ENCODE measurements around the gene DNAJC1.

The DNAJC1 gene

GRCh38 chr10:21925851-21926250 is 77.7 kb downstream of the DNAJC1 start:
- DNase-seq = no peak
- no peak overlapping the region for H3K4me2 ChIP-seq (ENCODE audit: low read depth, low read length)

GRCh38 chr10:21924511-21924910 is 79.0 kb downstream of the DNAJC1 start:
- Histone ChIP-seq H3F3A (ENCODE audit: insufficient read depth, low read length) (no peaks in the 10 kb centered on the region), H3K9me3 (replicated peaks; ENCODE audit: insufficient read depth, low read length) (no peaks in the 10 kb centered on the region), H3K27me3 (replicated peaks; ENCODE audit: insufficient read depth, low read length) (no peaks in the 10 kb centered on the region; the same call in 1 of the 2 replicates), H2AFZ (ENCODE audit: low read length) (no peak overlapping the region), H3K9me2 (replicated peaks; ENCODE audit: insufficient read depth, low read length) (no peaks in the 10 kb centered on the region), H4K20me1 (ENCODE audit: insufficient read depth, low read length) (no peaks in the 10 kb centered on the region; the same call in 1 of the 2 replicates), H3K9ac (ENCODE audit: low read length) (no peak overlapping the region), H3K4me2 (ENCODE audit: low read depth, low read length) (no peak overlapping the region), H3K4me3 (ENCODE audit: low read length) (no peak overlapping the region), H3K4me1 (ENCODE audit: low read length) (no peaks in the 10 kb centered on the region), H3K79me2 (ENCODE audit: low read length) (peaks cover 52% of the 10 kb centered on the region), H3K27ac (ENCODE audit: low read length) (no peak overlapping the region), H3K36me3 (replicated peaks; ENCODE audit: insufficient read depth, low read length) (no peaks in the 10 kb centered on the region)
- TF ChIP-seq EZH2 (optimal IDR thresholded peaks at IDR 0.05; ENCODE audit: low read depth, low read length) (no peak), CTCF (IDR thresholded peaks at IDR 0.05; ENCODE audit: low read length) (no peak), EZH2phosphoT487 (IDR thresholded peaks at IDR 0.05; ENCODE audit: low read length) (no peak)
- DNase-seq = no peak

More at GRCh38 chr10:21925851-21926250, 77.7 kb downstream of the DNAJC1 start:
- no peak overlapping the region for H3K27ac ChIP-seq (ENCODE audit: low read length)
- no peaks in the 10 kb centered on the region for H3K36me3 ChIP-seq (replicated peaks; ENCODE audit: insufficient read depth, low read length)
- H3K79me2 ChIP-seq (ENCODE audit: low read length) = peaks cover 66% of the 10 kb centered on the region
- H4K20me1 ChIP-seq (ENCODE audit: insufficient read depth, low read length) = no peaks in the 10 kb centered on the region; the same call in 1 of the 2 replicates
- no peak overlapping the region for H2AFZ ChIP-seq (ENCODE audit: low read length)
- no peaks in the 10 kb centered on the region for H3F3A ChIP-seq (ENCODE audit: insufficient read depth, low read length)
- H3K9me3 ChIP-seq (replicated peaks; ENCODE audit: insufficient read depth, low read length) = no peaks in the 10 kb centered on the region
- H3K9me2 ChIP-seq (replicated peaks; ENCODE audit: insufficient read depth, low read length) = no peaks in the 10 kb centered on the region
- H3K4me1 ChIP-seq (ENCODE audit: low read length) = no peaks in the 10 kb centered on the region
- H3K4me3 ChIP-seq (ENCODE audit: low read length) = no peak overlapping the region
- H3K9ac ChIP-seq (ENCODE audit: low read length) = no peak overlapping the region
- H3K27me3 ChIP-seq (replicated peaks; ENCODE audit: insufficient read depth, low read length) = no peaks in the 10 kb centered on the region; the same call in 1 of the 2 replicates
- TF ChIP-seq EZH2 (optimal IDR thresholded peaks at IDR 0.05; ENCODE audit: low read depth, low read length) (no peak), CTCF (IDR thresholded peaks at IDR 0.05; ENCODE audit: low read length) (no peak), EZH2phosphoT487 (IDR thresholded peaks at IDR 0.05; ENCODE audit: low read length) (no peak)

GRCh38 chr10:21920633-21921032 is 82.9 kb downstream of the DNAJC1 start:
- DNase-seq = no peak
- Histone ChIP-seq H3K9me3 (replicated peaks; ENCODE audit: insufficient read depth, low read length) (no peaks in the 10 kb centered on the region), H3F3A (ENCODE audit: insufficient read depth, low read length) (no peaks in the 10 kb centered on the region), H3K4me1 (ENCODE audit: low read length) (no peaks in the 10 kb centered on the region), H2AFZ (ENCODE audit: low read length) (no peak overlapping the region), H3K27me3 (replicated peaks; ENCODE audit: insufficient read depth, low read length) (no peaks in the 10 kb centered on the region; the same call in 1 of the 2 replicates), H3K79me2 (ENCODE audit: low read length) (peaks cover 29% of the 10 kb centered on the region), H3K4me2 (ENCODE audit: low read depth, low read length) (no peak overlapping the region), H3K9me2 (replicated peaks; ENCODE audit: insufficient read depth, low read length) (no peaks in the 10 kb centered on the region), H3K4me3 (ENCODE audit: low read length) (no peak overlapping the region), H3K36me3 (replicated peaks; ENCODE audit: insufficient read depth, low read length) (no peaks in the 10 kb centered on the region; the same call in 1 of the 2 replicates), H3K9ac (ENCODE audit: low read length) (no peak overlapping the region), H3K27ac (ENCODE audit: low read length) (no peak overlapping the region), H4K20me1 (ENCODE audit: insufficient read depth, low read length) (no peaks in the 10 kb centered on the region; the same call in 1 of the 2 replicates)
- TF ChIP-seq CTCF (IDR thresholded peaks at IDR 0.05; ENCODE audit: low read length) (no peak), EZH2 (optimal IDR thresholded peaks at IDR 0.05; ENCODE audit: low read depth, low read length) (no peak), EZH2phosphoT487 (IDR thresholded peaks at IDR 0.05; ENCODE audit: low read length) (no peak)
